HG03520 (cell line): Measurements from ENCODE around the gene SNX18.
"Not testable (repeated sequence)": the region's sequence is repeated elsewhere in the genome, so short reads cannot be mapped to it uniquely, and the experiment has no call there.

Source experiments
- ATAC-seq: cut with Tn5 transposase; IDR thresholded peaks from one replicate; pipeline ENCODE4 v1.9.1; 2021; ENCODE audit warnings: mild to moderate bottlenecking, moderate library complexity; ENCODE audit not compliant: unreplicated experiment

SNX18 gene, protein sequence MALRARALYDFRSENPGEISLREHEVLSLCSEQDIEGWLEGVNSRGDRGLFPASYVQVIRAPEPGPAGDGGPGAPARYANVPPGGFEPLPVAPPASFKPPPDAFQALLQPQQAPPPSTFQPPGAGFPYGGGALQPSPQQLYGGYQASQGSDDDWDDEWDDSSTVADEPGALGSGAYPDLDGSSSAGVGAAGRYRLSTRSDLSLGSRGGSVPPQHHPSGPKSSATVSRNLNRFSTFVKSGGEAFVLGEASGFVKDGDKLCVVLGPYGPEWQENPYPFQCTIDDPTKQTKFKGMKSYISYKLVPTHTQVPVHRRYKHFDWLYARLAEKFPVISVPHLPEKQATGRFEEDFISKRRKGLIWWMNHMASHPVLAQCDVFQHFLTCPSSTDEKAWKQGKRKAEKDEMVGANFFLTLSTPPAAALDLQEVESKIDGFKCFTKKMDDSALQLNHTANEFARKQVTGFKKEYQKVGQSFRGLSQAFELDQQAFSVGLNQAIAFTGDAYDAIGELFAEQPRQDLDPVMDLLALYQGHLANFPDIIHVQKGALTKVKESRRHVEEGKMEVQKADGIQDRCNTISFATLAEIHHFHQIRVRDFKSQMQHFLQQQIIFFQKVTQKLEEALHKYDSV

DNA sequence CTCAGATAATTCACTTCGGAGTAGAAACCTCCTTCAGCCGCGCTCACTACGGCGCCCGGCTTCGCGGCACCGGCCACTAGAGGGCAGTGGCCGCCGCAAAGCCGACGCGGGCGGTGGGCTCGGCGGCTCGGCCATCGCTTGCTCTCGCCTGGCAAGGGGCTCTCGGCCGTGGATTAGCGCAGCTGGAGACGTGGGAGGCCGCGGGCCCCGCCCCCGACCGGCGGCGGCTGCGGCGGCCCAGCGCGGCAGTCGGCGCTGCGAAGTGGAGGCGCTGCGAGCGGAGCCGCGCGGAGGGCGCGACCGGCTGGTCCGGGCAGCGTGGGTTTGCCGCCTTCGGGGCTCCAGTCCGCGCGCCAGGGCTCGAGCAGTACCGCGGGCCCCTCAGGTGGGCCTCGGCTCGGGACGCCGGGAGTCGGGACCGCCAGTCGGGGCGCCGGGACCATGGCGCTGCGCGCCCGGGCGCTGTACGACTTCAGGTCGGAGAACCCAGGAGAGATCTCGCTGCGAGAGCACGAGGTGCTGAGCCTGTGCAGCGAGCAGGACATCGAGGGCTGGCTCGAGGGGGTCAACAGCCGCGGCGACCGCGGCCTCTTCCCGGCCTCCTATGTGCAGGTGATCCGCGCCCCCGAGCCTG is at the start of gene SNX18:
TSS of gene SNX18 (plus strand) at position 248 of the 634 bp plus-strand sequence. CDS start at position 442, 194 bp downstream.
- ATAC-seq = peak; percentile 97

DNA sequence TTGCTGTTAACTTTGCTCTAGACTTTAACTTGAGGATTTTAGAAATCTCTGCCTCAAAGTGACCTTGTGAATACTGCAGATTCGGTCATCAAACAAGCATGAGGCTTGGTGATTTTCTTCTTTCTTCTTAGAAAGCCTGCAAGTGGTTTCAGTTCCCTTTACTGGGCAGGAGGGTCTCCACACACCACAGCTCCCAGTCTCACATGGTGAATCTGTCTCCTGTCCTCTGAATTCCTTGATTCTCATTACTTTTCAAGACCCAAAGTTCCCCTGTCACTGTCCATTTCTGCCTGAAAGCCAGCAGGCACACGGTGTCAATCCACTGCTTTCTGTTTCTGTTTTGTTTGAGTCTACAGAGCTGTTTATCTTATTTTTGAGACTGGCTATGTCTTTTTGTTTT is 47.9 kb upstream of the SNX18 start:
- ATAC-seq = peak; percentile 75

DNA sequence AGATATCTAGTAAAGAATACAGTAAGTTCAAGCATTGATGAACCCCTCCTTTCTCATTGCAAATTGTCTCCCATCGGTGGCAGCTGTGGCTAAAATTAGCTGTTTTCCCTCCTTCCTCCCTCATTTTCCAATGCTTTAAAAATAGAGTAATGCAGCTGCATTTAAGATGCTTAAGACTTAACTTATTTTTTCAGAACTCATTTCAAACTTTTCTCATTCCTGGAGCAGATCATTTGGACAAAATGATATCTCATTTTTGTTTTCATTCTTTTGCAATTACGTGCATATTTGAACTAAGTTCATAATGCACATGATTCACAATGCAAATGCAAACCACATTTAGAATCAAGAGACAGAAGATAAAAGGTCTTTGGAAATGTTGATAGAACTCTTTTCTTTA is 47.4 kb upstream of the SNX18 start:
- ATAC-seq = no peak

DNA sequence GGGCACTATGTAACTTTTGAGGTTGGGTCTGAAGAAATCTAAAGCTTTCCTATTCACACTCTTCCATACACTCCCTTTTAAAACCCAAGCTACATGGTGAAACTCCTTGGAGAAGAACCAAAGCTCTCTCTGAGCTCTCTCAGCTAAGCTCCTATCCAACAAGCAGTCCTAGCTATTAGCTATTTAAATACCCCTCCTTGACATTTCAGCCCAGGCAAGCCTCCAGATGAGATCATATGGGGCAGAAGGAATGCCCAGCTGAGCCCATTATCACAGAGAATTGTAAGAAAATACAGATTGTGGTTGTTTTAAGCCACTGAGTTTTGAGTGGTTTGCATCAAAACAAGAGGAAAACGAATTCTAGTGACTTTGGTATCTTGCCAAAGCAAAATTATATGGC is 46.9 kb upstream of the SNX18 start:
- ATAC-seq = no peak

GRCh38 chr5:54471398-54471797 is 46.2 kb upstream of the SNX18 start:
- ATAC-seq = no peak

GRCh38 chr5:54476682-54477081 is 40.9 kb upstream of the SNX18 start:
- no peak for ATAC-seq

- no peak for ATAC-seq
These were observed 39.5 kb upstream of the SNX18 start for GRCh38 chr5:54477941-54478478.

DNA sequence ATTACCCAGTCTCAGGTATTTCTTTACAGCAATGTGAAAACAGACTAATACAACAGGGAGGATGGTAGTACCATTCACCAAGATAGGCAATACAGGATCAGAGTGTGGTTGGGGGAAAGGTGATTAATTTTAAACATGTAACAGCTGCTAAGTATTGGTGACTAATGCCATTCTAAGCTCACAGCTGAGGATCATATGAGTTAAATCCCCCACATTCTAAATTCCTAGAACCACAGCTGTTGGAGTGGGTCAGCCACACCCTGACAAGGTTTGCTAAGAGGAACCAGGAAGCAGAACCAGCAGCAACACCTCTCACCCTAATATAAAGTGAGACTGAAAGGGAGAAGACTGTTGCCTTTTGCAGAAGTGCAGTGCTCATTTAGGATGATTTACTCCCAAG is 37.3 kb upstream of the SNX18 start:
- no peak for ATAC-seq

DNA sequence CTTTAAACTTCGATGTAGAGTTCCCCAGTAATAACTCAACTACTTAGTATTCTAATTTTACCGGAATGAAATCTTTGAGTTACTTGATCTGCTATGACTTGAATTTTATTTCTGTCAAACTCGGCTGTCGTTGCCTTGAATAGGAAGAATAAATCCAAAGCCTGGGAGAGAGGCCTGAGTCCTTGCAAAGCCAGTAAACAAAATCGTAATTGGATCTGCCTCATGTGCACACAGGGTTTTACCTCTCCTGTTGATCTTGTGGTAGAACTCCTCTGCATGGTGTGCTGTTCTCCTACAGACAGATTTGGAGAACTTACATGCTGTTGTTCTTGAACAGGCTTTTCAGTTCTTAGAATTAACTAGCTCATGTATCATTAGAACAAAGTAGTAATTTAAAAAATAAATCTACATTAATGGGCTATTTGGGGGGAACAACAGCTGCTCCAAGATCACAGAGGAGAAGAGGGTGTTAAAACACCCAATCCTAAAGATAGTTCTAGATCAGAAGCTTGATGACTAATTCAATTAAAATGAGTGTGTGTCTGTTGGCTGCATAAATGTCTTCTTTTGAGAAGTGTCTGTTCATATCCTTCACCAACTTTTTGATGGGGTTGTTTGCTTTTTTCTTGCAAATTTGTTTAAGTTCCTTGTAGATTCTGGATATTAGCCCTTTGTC is 33.2 kb upstream of the SNX18 start:
- no peak for ATAC-seq

- ATAC-seq = not testable (repeated sequence)
These were observed 31.9 kb upstream of the SNX18 start for GRCh38 chr5:54485659-54486058.

GRCh38 chr5:54489648-54489979 is 27.9 kb upstream of the SNX18 start:
- not testable (repeated sequence) for ATAC-seq

GRCh38 chr5:54491326-54491725 is 26.2 kb upstream of the SNX18 start:
- ATAC-seq = no peak

- no peak for ATAC-seq
These were observed 25.4 kb upstream of the SNX18 start for GRCh38 chr5:54492178-54492577.

DNA sequence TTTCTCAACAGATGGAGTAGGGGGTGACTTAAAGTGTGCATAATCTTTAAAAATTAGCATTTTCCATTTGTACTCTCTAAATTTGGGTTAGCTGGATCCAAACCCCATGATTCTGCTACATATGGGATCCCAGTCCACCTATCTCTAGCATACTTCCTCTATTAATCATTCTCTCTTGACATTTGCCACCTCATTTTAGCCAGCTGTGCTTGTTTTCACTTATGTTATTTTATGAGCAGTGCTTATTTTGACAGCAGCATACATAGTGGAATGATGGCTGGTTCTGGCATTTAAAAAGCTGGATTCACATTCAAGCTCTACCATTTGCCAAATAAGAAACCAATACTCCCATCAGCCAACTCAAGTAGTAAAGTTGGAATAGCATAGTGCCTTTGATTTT is 22.5 kb upstream of the SNX18 start:
- no peak for ATAC-seq

- no peak for ATAC-seq
These were observed 3.3 kb upstream of the SNX18 start for GRCh38 chr5:54514291-54514690.

- ATAC-seq = no peak
These were observed 2.6 kb upstream of the SNX18 start for GRCh38 chr5:54514841-54515432.

DNA sequence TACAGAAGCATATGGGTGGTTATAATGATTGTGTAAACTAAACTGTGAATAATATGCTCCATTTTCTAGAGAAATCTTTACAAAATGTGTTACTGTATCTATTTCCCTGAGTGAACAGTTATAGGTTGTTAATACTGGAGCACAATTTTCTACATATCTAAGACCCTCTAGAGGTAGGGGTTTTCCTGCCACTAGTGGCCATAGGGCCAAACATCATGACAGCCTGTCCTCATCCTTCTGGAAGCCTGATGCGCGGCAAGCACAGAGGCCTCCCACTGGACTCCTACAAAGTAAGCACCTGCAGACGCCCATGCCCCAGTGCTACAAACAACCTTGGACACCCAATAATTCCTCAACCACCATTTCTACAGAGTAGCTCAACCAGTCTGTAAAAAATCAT is 1.9 kb upstream of the SNX18 start:
- no peak for ATAC-seq

DNA sequence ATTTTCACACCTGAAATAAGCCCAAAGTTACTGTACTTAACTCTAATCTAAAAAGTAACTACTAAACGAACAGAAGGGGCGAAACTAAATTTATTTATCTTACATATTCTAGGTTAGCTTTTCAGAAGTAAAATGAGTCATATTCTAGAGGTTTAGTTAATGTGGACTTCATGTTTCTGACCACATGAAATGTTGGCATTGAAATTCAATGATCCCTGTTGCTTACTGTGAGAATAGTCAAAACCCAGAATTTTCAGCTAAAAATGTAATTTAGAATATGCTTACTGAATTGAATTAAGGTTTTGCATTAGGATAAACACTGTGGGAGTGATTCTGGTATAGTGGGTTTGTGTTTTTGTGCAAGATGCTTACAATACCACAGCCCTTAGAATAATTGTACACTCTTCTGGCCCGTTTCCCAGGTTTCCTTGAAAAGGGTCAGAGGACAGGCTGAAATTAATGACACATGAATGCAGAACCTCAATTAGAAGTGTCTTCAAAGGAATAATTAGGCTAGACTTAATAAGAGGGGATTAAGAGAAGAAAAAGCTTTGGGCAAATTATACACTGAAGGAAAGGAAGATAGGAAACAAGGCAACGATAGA is 1.4 kb upstream of the SNX18 start:
- no peak for ATAC-seq

GRCh38 chr5:54517174-54517511 is 416 bp upstream of the SNX18 start:
- ATAC-seq = no peak

- peak; percentile 30 for ATAC-seq
These were observed 723 bp downstream of the SNX18 start for GRCh38 chr5:54518146-54518817.
